Measurements from ENCODE around the gene KCNJ14.

The KCNJ14 gene

GRCh38 chr19:48502350-48503018 is 47.1 kb downstream of the KCNJ14 start:
- no peak for DNase-seq (ENCODE audit: low read depth in 2 of 2, low spot score in 1 of 2)

- no peak for DNase-seq (ENCODE audit: low read depth in 2 of 2, low spot score in 1 of 2)
These were observed 50.9 kb downstream of the KCNJ14 start for GRCh38 chr19:48506138-48506733.

- DNase-seq (ENCODE audit: low read depth in 2 of 2, low spot score in 1 of 2) = no peak
These were observed 52.6 kb downstream of the KCNJ14 start for GRCh38 chr19:48507911-48508439.

GRCh38 chr19:48508729-48509411 is 53.5 kb downstream of the KCNJ14 start:
- no peak for DNase-seq (ENCODE audit: low read depth in 2 of 2, low spot score in 1 of 2)

GRCh38 chr19:48509467-48510194 is 54.3 kb downstream of the KCNJ14 start:
- DNase-seq (ENCODE audit: low read depth in 2 of 2, low spot score in 1 of 2) = no peak

- DNase-seq (ENCODE audit: low read depth in 2 of 2, low spot score in 1 of 2) = peak; percentile 45 to 52
These were observed 55.3 kb downstream of the KCNJ14 start for GRCh38 chr19:48510421-48511268.

- no peak for DNase-seq (ENCODE audit: low read depth in 2 of 2, low spot score in 1 of 2)
These were observed 56.0 kb downstream of the KCNJ14 start for GRCh38 chr19:48511321-48511731.

- peak in 1 of 2 donors; percentile 60 for DNase-seq (ENCODE audit: low read depth in 2 of 2, low spot score in 1 of 2)
These were observed 56.6 kb downstream of the KCNJ14 start, which contains the start of gene LMTK3 for GRCh38 chr19:48511800-48512503. LMTK3 (minus strand) TSS chr19:48511835; CDS start chr19:48511576, 259 bp downstream.

GRCh38 chr19:48512504-48513288 is 57.3 kb downstream of the KCNJ14 start:
- no peak for DNase-seq (ENCODE audit: low read depth in 2 of 2, low spot score in 1 of 2)

- peak in 1 of 2 donors; percentile 47 for DNase-seq (ENCODE audit: low read depth in 2 of 2, low spot score in 1 of 2)
These were observed 58.1 kb downstream of the KCNJ14 start for GRCh38 chr19:48513289-48514122.

GRCh38 chr19:48514123-48514458 is 58.7 kb downstream of the KCNJ14 start:
- no peak for DNase-seq (ENCODE audit: low read depth in 2 of 2, low spot score in 1 of 2)

GRCh38 chr19:48516536-48516935 is 61.2 kb downstream of the KCNJ14 start:
- no peak for DNase-seq (ENCODE audit: low read depth in 2 of 2, low spot score in 1 of 2)

Data from stimulated activated CD8-positive, alpha-beta memory T cell treated with anti-CD3 and anti-CD28 coated beads, Interleukin-4, amount 100 ng/mL, for 4 hours (primary cell).